Colon (tissue), 2 donors: ENCODE measurements around the gene SMYD3.

Source experiments
- FAIRE-seq: peaks from 2 replicates; lab custom pipeline; 2012; peaks lifted over from hg19 to GRCh38; lab: Jason Lieb, UNC
- donor health status: control.
- donor health status: control.

SMYD3 gene

GRCh38 chr1:246506674-246507481, at the start of gene SMYD3:
TSS of gene SMYD3 (minus strand) at chr1:246507279.
- FAIRE-seq: no peak

- FAIRE-seq: no peak
Measured at GRCh38 chr1:246554201-246554600, 47.1 kb upstream of the SMYD3 start.

- FAIRE-seq: no peak
Measured at GRCh38 chr1:246552110-246552509, 45.0 kb upstream of the SMYD3 start.

GRCh38 chr1:246550402-246550801, 43.3 kb upstream of the SMYD3 start:
- no peak for FAIRE-seq

- no peak for FAIRE-seq
Measured at GRCh38 chr1:246549665-246550064, 42.6 kb upstream of the SMYD3 start.

- no peak for FAIRE-seq
Measured at GRCh38 chr1:246544001-246544400, 36.9 kb upstream of the SMYD3 start.

- no peak for FAIRE-seq
Measured at GRCh38 chr1:246540738-246541491, 33.8 kb upstream of the SMYD3 start.

- no peak for FAIRE-seq
Measured at GRCh38 chr1:246537887-246538286, 30.8 kb upstream of the SMYD3 start.

- no peak for FAIRE-seq
Measured at GRCh38 chr1:246537441-246537840, 30.4 kb upstream of the SMYD3 start.

- no peak for FAIRE-seq
Measured at GRCh38 chr1:246534114-246534513, 27.0 kb upstream of the SMYD3 start.

- FAIRE-seq: no peak
Measured at GRCh38 chr1:246533371-246533905, 26.4 kb upstream of the SMYD3 start.

- no peak for FAIRE-seq
Measured at GRCh38 chr1:246532519-246532918, 25.4 kb upstream of the SMYD3 start.

GRCh38 chr1:246530482-246530881, 23.4 kb upstream of the SMYD3 start:
- FAIRE-seq: no peak

GRCh38 chr1:246528933-246529731, 22.1 kb upstream of the SMYD3 start:
- no peak for FAIRE-seq

- no peak for FAIRE-seq
Measured at GRCh38 chr1:246527402-246528088, 20.5 kb upstream of the SMYD3 start.

- no peak for FAIRE-seq
Measured at GRCh38 chr1:246526915-246527314, 19.8 kb upstream of the SMYD3 start.

- FAIRE-seq: no peak
Measured at GRCh38 chr1:246526380-246526779, 19.3 kb upstream of the SMYD3 start.

GRCh38 chr1:246519514-246519913, 12.4 kb upstream of the SMYD3 start:
- no peak for FAIRE-seq

GRCh38 chr1:246518456-246519205, 11.6 kb upstream of the SMYD3 start:
- FAIRE-seq: no peak

- FAIRE-seq: no peak
Measured at GRCh38 chr1:246517391-246517790, 10.3 kb upstream of the SMYD3 start.

- no peak for FAIRE-seq
Measured at GRCh38 chr1:246516126-246516525, 9.0 kb upstream of the SMYD3 start.
